Measurements from ENCODE around the gene LARP1B. TPM values are rescaled to one million over a fixed set of nuclear protein-coding genes. Genes with fewer than 3 reads are reported as not detected.

The LARP1B gene
- total RNA-seq, 1 experiment from 2014 or later, result 42.9 TPM

- no peak overlapping the region for H3T11ph ChIP-seq (ENCODE audit: low read length)
- H3K9me3 Mint-ChIP-seq, result peaks cover 61 to 75% of the 10 kb centered on the region in 2 experiments
- peaks cover 16% of the 10 kb centered on the region for H3K9me3 ChIP-seq (ENCODE audit: control insufficient read depth, low read depth, low read length)
- no peak overlapping the region for H3K4me3 Mint-ChIP-seq
- no peak overlapping the region for H3K18ac ChIP-seq (ENCODE audit: insufficient read length, low read depth, low read length)
- peaks cover 0 to 2% of the 10 kb centered on the region in 2 experiments; a peak in 2 of 4 replicates for H3K4me1 Mint-ChIP-seq
- H3K4me1 ChIP-seq (ENCODE audit: insufficient read depth, low read length), result no peaks in the 10 kb centered on the region
- no peak overlapping the region for H3K9ac ChIP-seq (ENCODE audit: extremely low read depth, insufficient read length, low read length)
- no peak overlapping the region for H2BK15ac ChIP-seq (ENCODE audit: low read depth, low read length)
- H4K5ac ChIP-seq (ENCODE audit: insufficient read length, low read depth, low read length), result no peak overlapping the region
- H3K4ac ChIP-seq (ENCODE audit: low read depth, low read length), result no peak overlapping the region
- H3K23ac ChIP-seq (ENCODE audit: insufficient read length, low read depth, low read length), result no peak overlapping the region
- H3K27me3 Mint-ChIP-seq (ENCODE audit: low read depth), result no peaks in the 10 kb centered on the region; the same call in 1 of the 2 replicates
- H3K4me2 ChIP-seq (ENCODE audit: insufficient read depth, insufficient read length, low read length), result no peak overlapping the region
- H2BK20ac ChIP-seq (ENCODE audit: low read depth, low read length, poor library complexity, severe bottlenecking), result no peak overlapping the region
- H3K23me2 ChIP-seq (ENCODE audit: insufficient read length, low read depth, low read length, poor library complexity, severe bottlenecking), result no peaks in the 10 kb centered on the region
- no peak overlapping the region for H3K56ac ChIP-seq (ENCODE audit: insufficient read length, low read depth, low read length)
- TF ChIP-seq CTCF (conservative IDR thresholded peaks at IDR 0.05), result no peak
- no peak for DNase-seq
- no peak overlapping the region for H2BK12ac ChIP-seq (ENCODE audit: insufficient read length, low read depth, low read length)
- no peaks in the 10 kb centered on the region for H4K20me1 ChIP-seq (ENCODE audit: control insufficient read depth, insufficient read depth, insufficient read length)
- no CpG with 5 or more reads among the region's 1 CpG for WGBS (ENCODE audit: extremely low coverage, insufficient read length, low lambda C conversion rate)
- no peaks in the 10 kb centered on the region for H3K79me2 ChIP-seq (ENCODE audit: insufficient read depth, low read length)
- no peak overlapping the region for H2BK120ac ChIP-seq (ENCODE audit: low read depth, low read length, poor library complexity, severe bottlenecking)
- H4K8ac ChIP-seq (replicated peaks; ENCODE audit: insufficient read length, low read depth, low read length), result no peak overlapping the region
- H2AFZ ChIP-seq (ENCODE audit: low read length), result no peak overlapping the region
- H3K36me3 Mint-ChIP-seq (ENCODE audit: insufficient read depth in 1 of 3, low read depth in 3 of 3), result peaks cover 16 to 53% (median 41%) of the 10 kb centered on the region in 3 experiments
- no peak overlapping the region for H2BK5ac ChIP-seq (ENCODE audit: insufficient read length, low read length)
- H3K14ac ChIP-seq (ENCODE audit: insufficient read depth, low read length), result no peak overlapping the region
- H3K27me3 ChIP-seq (ENCODE audit: insufficient read depth, low read length), result no peaks in the 10 kb centered on the region
- H3K27ac Mint-ChIP-seq, result no peak overlapping the region
- H3K27ac ChIP-seq (ENCODE audit: insufficient read length, low read depth, low read length), result no peak overlapping the region
- no peaks in the 10 kb centered on the region for H3K79me1 ChIP-seq (ENCODE audit: insufficient read depth, low read depth, low read length, poor library complexity, severe bottlenecking)
- H4K91ac ChIP-seq (ENCODE audit: insufficient read length, low read depth, low read length), result no peak overlapping the region
- H2AK5ac ChIP-seq (ENCODE audit: insufficient read length, low read length), result no peak overlapping the region
Measured at GRCh38 chr4:128247906-128248305, 186.8 kb downstream of the LARP1B start.

Data from H9 (cell line).